K562 (cell line): Measurements from ENCODE around the gene GTF3C4. TPM values are rescaled to one million over a fixed set of nuclear protein-coding genes. Genes with fewer than 3 reads are reported as not detected.

Experiments used
- CEBPG ChIP-seq, 3 experiments: fragments of 200-800 bp in 1 of 3; sonication (Bioruptor generic) in 1 of 3; sonication (generic) in 1 of 3; formaldehyde crosslinking in 1 of 3; IDR thresholded peaks in 2 of 3; conservative IDR thresholded peaks in 1 of 3; 2 replicates each; pipeline versions ENCODE4 v1.6.1 to v1.8.0; 2016 to 2022; ENCODE audit warnings: missing compliant biosample characterization in 2 of 3, missing genetic modification characterization in 2 of 3, mild to moderate bottlenecking in 1 of 3, missing genetic modification reagents in 1 of 3
- ELF2 ChIP-seq: fragments of 250-450 bp; sonication (Bioruptor Pico); IDR thresholded peaks from 2 replicates; pipeline ENCODE4 v1.5.0; 2021; ENCODE audit warnings: mild to moderate bottlenecking
- ETV5 ChIP-seq: sonication (generic); formaldehyde crosslinking; IDR thresholded peaks from 2 replicates; pipeline ENCODE4 v1.4.0; 2020; ENCODE audit warnings: low read depth, mild to moderate bottlenecking, missing genetic modification reagents
- FOSL1 ChIP-seq: fragments of 200-800 bp; sonication (Bioruptor generic); conservative IDR thresholded peaks from 2 replicates; pipeline ENCODE4 v1.6.1; 2016; ENCODE audit warnings: missing genetic modification characterization, missing compliant biosample characterization
- FUS ChIP-seq: fragments of 200-400 bp; formaldehyde crosslinking; optimal IDR thresholded peaks from 2 replicates; pipeline ENCODE3; 2017; ENCODE audit warnings: low read depth, low read length
- GABPA ChIP-seq: fragments of 200-800 bp; sonication (Bioruptor generic); conservative IDR thresholded peaks from 2 replicates; pipeline ENCODE4 v1.6.1; 2016; ENCODE audit warnings: low read depth, missing genetic modification characterization, missing compliant biosample characterization
- HNRNPLL ChIP-seq: fragments of 200-400 bp; formaldehyde crosslinking; IDR thresholded peaks from 2 replicates; pipeline ENCODE4 v1.6.1; 2017; ENCODE audit warnings: low read length, low read depth, mild to moderate bottlenecking; ENCODE audit not compliant: poor library complexity, severe bottlenecking
- KLF13 ChIP-seq: fragments of 450-650 bp; IDR thresholded peaks from 2 replicates; pipeline ENCODE4 v1.6.1; 2016; ENCODE audit warnings: missing genetic modification characterization, low read depth, mild to moderate bottlenecking, missing compliant biosample characterization, moderate library complexity, borderline replicate concordance
- NCOA4 ChIP-seq: fragments of 450-650 bp; IDR thresholded peaks from 2 replicates; pipeline ENCODE4 v1.6.1; 2018; ENCODE audit warnings: mild to moderate bottlenecking; ENCODE audit not compliant: partially characterized antibody
- NEUROD1 ChIP-seq: fragments of 150-350 bp; IDR thresholded peaks from 2 replicates; pipeline ENCODE4 v1.6.1; 2014; ENCODE audit warnings: borderline replicate concordance, low read length, low read depth; ENCODE audit not compliant: partially characterized antibody
- NFIX ChIP-seq: fragments of 250-450 bp; sonication (Bioruptor Pico); IDR thresholded peaks from 2 replicates; pipeline ENCODE4 v1.4.0; 2020; ENCODE audit warnings: low read depth, mild to moderate bottlenecking, moderate library complexity
- POLR3G ChIP-seq: IDR thresholded peaks from 2 replicates; pipeline ENCODE4 v1.6.1; 2011; ENCODE audit not compliant: insufficient read length, insufficient replicate concordance; ENCODE audit errors: extremely low read depth
- RBBP5 ChIP-seq: fragments of 200-600 bp; sonication (generic); IDR thresholded peaks from 2 replicates; pipeline ENCODE4 v1.6.1; 2012; ENCODE audit warnings: borderline replicate concordance, mild to moderate bottlenecking, low read length, control low read depth, inconsistent platforms; ENCODE audit not compliant: insufficient read depth, poor library complexity, severe bottlenecking
- TCFL5 ChIP-seq: fragments of 250-450 bp; sonication (Bioruptor Pico); conservative IDR thresholded peaks from 2 replicates; pipeline ENCODE4 v1.6.1; 2021; ENCODE audit warnings: mild to moderate bottlenecking, moderate library complexity, matching md5 sums
- USF1 ChIP-seq: sonication (generic); formaldehyde crosslinking; IDR thresholded peaks from 2 replicates; pipeline ENCODE4 v1.9.0; 2022; ENCODE audit warnings: mild to moderate bottlenecking, missing genetic modification reagents
- ZFP30 ChIP-seq: fragments of 250-450 bp; sonication (Bioruptor Pico); IDR thresholded peaks from 2 replicates; pipeline ENCODE4 v1.8.0; 2022; ENCODE audit warnings: moderate library complexity, mild to moderate bottlenecking, inconsistent platforms, borderline replicate concordance
- ZNF232 ChIP-seq: sonication (generic); formaldehyde crosslinking; IDR thresholded peaks from 2 replicates; pipeline ENCODE4 v1.8.0; 2022; ENCODE audit warnings: mild to moderate bottlenecking, missing genetic modification reagents
- polyA plus RNA-seq, 8 experiments: library from polyadenylated mRNA; depleted of rRNA in 4 of 8; stranded (reverse) in 5 of 8; unstranded in 3 of 8; fragments of >200 nt; fragmentation: Nextera tagmentation in 2 of 8; fragmentation: Illumina TruSeq in 1 of 8; extraction: Ambion mirVana in 2 of 8; extraction: Trizol in 1 of 8; gene quantifications; 2 replicates each; pipeline versions ENCODE4 v1.2.1 to v1.2.3, GENCODE V29; 2011 to 2014; ENCODE audit warnings: inconsistent platforms in 1 of 8, missing spikeins in 1 of 8
- total RNA-seq, 7 experiments: library from RNA; depleted of rRNA in 6 of 7; stranded (reverse); fragments of >200 nt in 6 of 7; fragmentation: Illumina TruSeq in 2 of 7; extraction: Trizol in 2 of 7; gene quantifications; 2 replicates each; pipeline versions ENCODE4 v1.2.1 to v1.2.3, GENCODE V29; 2011 to 2021; ENCODE audit warnings: low replicate concordance in 1 of 7
- TF ChIP-seq, protein P1 (sequence below): fragments of 450-650 bp; IDR thresholded peaks from 2 replicates; pipeline ENCODE4 v1.6.1; 2016
- TF ChIP-seq, protein P2 (sequence below): fragments of 450-650 bp; IDR thresholded peaks from 2 replicates; pipeline ENCODE4 v1.6.1; 2017; ENCODE audit warnings: mild to moderate bottlenecking, moderate library complexity
- TF ChIP-seq, protein P3 (sequence below): sonication (generic); formaldehyde crosslinking; IDR thresholded peaks from 2 replicates; pipeline ENCODE4 v1.8.1; 2022; ENCODE audit warnings: missing genetic modification reagents
- TF ChIP-seq, protein P4 (sequence below): sonication (generic); formaldehyde crosslinking; IDR thresholded peaks from 2 replicates; pipeline ENCODE4 v1.8.1; 2023; ENCODE audit warnings: mild to moderate bottlenecking, missing genetic modification reagents

Gene GTF3C4
- total and polyA plus RNA-seq, 9 of the 15 experiments (the other 6 are each of a cell fraction or from before 2014, with no cell fraction given), result 3.9 to 20.0 (median 12.2) TPM

DNA sequence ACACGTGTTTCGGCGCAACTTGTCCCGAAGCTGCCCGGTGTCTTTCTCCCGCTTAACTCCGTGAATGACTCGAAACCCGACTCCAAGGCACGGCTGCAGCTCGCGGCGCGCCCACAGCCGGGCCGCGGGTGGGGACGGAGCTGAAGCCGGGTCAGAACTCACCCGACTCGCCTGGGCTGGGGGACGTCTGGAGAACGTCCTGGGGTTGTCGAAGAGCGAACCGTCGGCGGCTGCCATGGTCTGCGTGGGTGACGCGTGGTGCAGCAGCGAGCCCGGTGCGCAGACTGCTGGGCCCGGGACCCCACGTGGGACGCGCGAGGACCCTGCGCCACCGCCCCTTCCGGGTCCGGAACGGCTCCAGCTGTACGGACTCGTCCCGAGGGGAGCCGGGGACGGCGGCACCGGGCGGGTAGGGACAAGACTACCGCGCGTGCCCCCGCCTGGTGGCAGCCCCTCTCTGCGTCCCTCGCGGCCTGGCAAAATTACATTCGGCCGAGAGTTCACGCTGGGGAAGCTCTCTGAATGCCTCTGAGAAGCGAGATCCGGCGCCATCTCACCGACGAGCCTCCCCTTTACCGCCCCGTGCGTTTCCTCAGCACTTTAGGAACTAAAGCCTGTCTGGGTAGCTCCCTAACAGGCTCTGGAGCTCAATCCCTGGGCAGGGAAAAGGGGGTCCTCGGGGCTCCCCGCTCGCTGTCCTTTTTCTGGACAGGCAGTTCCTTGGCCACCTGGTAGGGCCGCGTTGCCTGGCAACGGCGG, 387 bp upstream of the GTF3C4 start, which contains the start of gene DDX31 (continued):
- TF ChIP-seq GABPA (tag), result peak; percentile 90
- peak; percentile 38 for TF ChIP-seq NEUROD1
- TF ChIP-seq HNRNPLL, result peak; percentile 69
- no peak for TF ChIP-seq POLR3G
- peak; percentile 29; the same call in 1 of the 2 replicates for TF ChIP-seq FOSL1
- TF ChIP-seq TCFL5 (CRISPR knock-in tag), result no peak
- TF ChIP-seq, protein P1, sequence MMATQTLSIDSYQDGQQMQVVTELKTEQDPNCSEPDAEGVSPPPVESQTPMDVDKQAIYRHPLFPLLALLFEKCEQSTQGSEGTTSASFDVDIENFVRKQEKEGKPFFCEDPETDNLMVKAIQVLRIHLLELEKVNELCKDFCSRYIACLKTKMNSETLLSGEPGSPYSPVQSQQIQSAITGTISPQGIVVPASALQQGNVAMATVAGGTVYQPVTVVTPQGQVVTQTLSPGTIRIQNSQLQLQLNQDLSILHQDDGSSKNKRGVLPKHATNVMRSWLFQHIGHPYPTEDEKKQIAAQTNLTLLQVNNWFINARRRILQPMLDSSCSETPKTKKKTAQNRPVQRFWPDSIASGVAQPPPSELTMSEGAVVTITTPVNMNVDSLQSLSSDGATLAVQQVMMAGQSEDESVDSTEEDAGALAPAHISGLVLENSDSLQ, result no peak
- no peak for TF ChIP-seq ZFP30
- TF ChIP-seq, protein P2, sequence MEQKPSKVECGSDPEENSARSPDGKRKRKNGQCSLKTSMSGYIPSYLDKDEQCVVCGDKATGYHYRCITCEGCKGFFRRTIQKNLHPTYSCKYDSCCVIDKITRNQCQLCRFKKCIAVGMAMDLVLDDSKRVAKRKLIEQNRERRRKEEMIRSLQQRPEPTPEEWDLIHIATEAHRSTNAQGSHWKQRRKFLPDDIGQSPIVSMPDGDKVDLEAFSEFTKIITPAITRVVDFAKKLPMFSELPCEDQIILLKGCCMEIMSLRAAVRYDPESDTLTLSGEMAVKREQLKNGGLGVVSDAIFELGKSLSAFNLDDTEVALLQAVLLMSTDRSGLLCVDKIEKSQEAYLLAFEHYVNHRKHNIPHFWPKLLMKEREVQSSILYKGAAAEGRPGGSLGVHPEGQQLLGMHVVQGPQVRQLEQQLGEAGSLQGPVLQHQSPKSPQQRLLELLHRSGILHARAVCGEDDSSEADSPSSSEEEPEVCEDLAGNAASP, result no peak
- no peak for TF ChIP-seq NFIX (CRISPR knock-in tag)
- TF ChIP-seq ELF2 (CRISPR knock-in tag), result peak; percentile 90
- peak; percentile 91 for TF ChIP-seq KLF13 (tag)
- peak; percentile 92 for TF ChIP-seq ZNF232 (CRISPR knock-in tag)
- TF ChIP-seq, protein P3, sequence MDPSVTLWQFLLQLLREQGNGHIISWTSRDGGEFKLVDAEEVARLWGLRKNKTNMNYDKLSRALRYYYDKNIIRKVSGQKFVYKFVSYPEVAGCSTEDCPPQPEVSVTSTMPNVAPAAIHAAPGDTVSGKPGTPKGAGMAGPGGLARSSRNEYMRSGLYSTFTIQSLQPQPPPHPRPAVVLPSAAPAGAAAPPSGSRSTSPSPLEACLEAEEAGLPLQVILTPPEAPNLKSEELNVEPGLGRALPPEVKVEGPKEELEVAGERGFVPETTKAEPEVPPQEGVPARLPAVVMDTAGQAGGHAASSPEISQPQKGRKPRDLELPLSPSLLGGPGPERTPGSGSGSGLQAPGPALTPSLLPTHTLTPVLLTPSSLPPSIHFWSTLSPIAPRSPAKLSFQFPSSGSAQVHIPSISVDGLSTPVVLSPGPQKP (CRISPR knock-in tag), result no peak
- TF ChIP-seq RBBP5, result peak; percentile 100
- peak; percentile 81 for TF ChIP-seq ETV5 (CRISPR knock-in tag)
- no peak for TF ChIP-seq NCOA4
- TF ChIP-seq FUS, result peak; percentile 49
- TF ChIP-seq USF1 (CRISPR knock-in tag), result peak; percentile 89
- TF ChIP-seq, protein P4, sequence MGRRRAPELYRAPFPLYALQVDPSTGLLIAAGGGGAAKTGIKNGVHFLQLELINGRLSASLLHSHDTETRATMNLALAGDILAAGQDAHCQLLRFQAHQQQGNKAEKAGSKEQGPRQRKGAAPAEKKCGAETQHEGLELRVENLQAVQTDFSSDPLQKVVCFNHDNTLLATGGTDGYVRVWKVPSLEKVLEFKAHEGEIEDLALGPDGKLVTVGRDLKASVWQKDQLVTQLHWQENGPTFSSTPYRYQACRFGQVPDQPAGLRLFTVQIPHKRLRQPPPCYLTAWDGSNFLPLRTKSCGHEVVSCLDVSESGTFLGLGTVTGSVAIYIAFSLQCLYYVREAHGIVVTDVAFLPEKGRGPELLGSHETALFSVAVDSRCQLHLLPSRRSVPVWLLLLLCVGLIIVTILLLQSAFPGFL (CRISPR knock-in tag), result no peak
- peak; percentile 33; the same call in 1 of the 2 replicates for TF ChIP-seq CEBPG (CRISPR knock-in tag; IDR thresholded peaks at IDR 0.05)
- TF ChIP-seq CEBPG (tag; conservative IDR thresholded peaks at IDR 0.05 in 1 of 2, IDR thresholded peaks at IDR 0.05 in 1 of 2), result no peak
